Nucleus accumbens (tissue), 56 donors: Measurements from ENCODE around the gene EN2.

Experiments used
- DNase-seq, 56 donors: peaks; one replicate each; lab custom pipeline; 2025; lab: John Stamatoyannopoulos, UW

Gene EN2

GRCh38 chr7:155458111-155458877, at the start of gene EN2:
Gene EN2 (plus strand): TSS chr7:155458129. CDS start chr7:155458378, 249 bp downstream.
- DNase-seq: peak in 1 of 56 donors; percentile 12

DNA sequence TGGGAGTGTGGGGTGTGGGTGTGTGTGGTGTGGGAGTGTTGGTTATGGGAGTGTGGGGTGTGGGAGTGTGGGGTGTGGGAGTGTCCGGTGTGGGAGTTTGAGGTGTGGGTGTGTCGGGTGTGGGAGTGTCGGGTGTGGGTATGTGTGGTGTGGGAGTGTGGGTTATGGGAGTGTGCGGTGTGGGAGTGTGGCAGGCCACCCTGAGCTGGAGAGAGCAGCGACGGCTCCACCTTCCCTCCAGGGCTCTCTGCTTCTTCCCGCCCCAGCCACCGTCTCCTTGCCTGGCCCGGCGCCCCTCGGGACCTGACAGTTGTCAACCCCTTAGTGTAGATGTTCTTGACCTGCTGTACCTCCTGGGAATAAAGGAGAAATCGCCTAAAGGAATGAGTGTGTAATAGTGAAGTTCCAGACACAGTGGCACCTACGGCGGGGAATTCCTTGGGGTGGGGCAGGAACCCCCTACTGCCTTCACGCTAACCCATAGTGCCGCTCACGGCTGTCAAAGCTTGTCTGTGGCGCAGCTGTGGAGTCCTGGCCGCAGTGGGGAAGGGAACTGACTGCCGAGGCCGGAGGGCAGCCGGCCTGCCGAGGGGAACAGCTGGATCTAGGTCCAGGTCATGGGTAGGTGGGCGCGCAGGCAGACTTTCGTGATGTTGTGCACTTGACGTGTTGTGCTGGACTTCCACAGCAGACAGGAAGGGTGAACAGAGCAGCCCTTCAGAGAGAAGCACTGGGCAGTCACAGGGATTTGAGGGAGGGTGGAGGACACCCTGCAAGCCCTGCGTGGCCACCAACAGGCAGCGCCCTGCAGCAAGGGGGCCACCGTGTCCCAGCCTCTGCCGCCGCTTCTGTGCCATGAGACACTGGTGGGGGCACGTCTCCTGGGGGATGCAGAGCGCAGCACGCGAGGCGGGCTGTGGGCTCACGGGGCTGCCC, 49.0 kb upstream of the EN2 start:
- DNase-seq: no peak

- DNase-seq: no peak
Observed at GRCh38 chr7:155409980-155410379, 47.9 kb upstream of the EN2 start.

DNA sequence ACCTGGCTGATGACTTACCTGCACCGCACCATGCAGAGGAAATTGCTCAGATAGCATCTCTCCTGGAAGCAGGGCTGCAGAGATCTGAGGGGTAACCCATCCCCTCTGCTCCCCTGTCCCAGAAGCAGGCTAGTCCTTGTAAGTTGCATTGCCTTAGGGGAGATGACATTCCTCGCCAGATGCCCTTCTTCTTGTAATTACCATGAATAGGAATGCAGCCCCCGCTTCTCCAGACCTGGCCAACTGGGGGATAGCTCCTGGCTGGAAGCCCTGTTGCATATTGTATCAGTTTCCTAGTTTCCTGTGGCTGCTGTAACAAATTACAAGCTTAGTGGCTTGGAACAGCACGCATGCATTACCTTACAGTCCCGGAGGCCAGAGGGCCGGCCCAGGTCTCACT, 47.5 kb upstream of the EN2 start:
- DNase-seq: no peak

- no peak for DNase-seq
Observed at GRCh38 chr7:155411718-155412415, 46.1 kb upstream of the EN2 start.

DNA sequence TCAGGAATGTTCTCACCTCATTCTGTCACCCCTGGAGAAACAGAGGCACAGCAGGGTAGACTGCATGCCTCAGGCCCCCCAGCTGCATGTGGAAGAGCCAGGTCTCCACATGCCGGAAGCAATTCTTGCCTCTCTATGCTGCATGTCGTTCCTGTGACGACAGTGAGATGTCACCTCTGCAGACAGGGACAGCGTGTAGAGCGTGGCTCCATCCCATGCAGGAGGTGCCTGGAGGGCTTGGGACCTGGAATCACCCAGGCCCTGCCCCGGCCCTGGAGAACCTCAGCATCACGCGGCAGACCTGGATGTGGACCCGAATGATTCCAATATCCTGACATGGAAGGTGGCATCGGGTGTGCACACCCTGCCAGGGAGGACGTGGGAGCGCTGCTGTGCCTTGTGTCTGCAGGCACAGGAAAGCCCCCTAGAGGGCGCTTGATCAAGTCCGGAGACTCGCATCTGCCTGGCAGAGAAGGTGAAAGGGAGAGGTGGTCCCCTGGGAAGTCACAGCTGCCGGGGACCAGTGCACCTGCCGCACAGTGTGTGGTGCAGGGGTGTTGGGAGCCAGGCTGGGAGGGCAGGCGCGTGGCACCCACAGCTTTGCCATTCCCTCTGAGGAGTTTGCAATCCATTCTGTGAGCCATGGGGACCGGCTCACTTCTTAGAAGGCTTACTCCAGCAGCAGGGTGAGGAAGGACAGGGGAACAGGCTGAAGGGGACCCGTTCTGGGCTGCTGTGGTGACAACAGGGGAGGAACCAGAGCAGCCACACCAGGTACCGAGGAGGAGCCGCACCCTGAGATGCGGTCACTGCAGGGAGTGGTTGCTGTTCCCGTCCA, 45.3 kb upstream of the EN2 start:
- DNase-seq: peak in 39 of 56 donors; percentile 4 to 68 (median 26)

GRCh38 chr7:155414547-155415492, 43.1 kb upstream of the EN2 start:
- DNase-seq: no peak

DNA sequence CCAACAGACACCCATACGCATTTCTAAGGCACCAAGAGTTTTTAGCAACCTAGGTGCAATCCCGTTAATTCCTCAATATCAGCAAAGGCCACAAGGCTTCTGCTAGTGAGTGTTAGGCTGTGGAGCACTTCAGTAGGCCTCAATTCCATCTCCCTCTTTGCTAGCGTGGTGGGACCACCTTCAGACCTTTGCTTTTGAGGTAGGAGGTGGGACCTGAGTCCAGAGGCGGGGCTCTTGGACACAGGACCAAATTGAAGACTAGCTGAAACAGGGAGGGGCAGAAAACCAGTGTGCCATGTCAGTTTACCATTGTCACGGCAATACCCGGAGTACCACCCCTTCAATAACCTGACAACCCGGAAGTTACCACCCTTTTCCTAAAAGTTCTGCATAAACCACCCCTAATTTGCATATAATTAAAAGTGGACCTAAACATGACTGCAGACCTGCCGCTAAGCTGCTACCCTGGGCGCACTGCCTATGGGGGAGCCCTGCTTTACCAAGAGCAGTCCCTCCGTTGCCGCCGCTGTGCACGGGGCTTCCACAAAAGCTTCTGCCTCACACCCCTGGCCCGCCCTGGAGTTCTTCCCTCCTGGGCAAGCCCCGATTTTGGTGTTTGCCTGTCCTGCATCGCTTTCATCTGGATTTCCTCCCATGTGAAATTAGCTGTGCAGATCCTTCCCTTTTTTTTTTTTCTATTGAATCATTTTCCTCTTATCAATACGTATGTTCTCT, 41.1 kb upstream of the EN2 start:
- DNase-seq: no peak

GRCh38 chr7:155418304-155418703, 39.6 kb upstream of the EN2 start:
- DNase-seq: no peak

GRCh38 chr7:155418941-155419755, 38.8 kb upstream of the EN2 start:
- no peak for DNase-seq

- no peak for DNase-seq
Observed at GRCh38 chr7:155420116-155420515, 37.8 kb upstream of the EN2 start.

- DNase-seq: no peak
Observed at GRCh38 chr7:155422151-155422550, 35.8 kb upstream of the EN2 start.

DNA sequence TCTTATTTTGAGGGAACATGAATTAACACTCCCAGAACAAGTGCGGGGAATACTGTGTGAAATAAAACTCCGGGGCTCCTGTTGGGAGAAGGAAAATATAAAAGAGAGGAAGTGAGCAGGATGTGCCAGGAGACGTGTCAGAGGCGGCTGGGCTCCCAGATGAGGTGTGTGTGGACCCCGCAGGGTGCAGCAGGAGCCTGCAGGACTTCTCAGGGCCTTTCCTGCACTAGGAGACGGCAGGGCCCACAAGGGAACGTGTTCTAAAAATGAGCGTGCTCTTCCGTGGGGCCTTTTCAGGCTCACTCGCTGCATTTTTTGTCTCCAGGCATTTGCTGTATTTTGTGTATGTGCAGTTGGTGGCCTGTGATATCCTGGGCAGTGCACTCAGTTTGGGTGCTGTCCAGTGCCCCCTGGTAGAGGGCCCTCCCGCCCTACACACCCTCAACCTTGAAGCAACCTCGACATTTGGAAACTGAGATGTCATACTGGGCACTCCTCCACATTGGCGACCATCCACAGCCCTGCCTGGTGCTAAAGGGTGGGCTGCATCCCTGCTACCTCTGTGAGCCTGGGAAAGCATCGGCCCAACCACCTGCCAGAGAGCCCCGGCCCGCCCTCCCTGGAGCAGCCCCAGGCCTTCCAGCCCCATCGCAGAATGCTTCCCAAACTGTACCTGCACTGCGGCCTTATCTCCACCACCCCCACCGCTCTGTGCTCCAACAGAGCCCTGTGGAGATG, 35.2 kb upstream of the EN2 start:
- no peak for DNase-seq

DNA sequence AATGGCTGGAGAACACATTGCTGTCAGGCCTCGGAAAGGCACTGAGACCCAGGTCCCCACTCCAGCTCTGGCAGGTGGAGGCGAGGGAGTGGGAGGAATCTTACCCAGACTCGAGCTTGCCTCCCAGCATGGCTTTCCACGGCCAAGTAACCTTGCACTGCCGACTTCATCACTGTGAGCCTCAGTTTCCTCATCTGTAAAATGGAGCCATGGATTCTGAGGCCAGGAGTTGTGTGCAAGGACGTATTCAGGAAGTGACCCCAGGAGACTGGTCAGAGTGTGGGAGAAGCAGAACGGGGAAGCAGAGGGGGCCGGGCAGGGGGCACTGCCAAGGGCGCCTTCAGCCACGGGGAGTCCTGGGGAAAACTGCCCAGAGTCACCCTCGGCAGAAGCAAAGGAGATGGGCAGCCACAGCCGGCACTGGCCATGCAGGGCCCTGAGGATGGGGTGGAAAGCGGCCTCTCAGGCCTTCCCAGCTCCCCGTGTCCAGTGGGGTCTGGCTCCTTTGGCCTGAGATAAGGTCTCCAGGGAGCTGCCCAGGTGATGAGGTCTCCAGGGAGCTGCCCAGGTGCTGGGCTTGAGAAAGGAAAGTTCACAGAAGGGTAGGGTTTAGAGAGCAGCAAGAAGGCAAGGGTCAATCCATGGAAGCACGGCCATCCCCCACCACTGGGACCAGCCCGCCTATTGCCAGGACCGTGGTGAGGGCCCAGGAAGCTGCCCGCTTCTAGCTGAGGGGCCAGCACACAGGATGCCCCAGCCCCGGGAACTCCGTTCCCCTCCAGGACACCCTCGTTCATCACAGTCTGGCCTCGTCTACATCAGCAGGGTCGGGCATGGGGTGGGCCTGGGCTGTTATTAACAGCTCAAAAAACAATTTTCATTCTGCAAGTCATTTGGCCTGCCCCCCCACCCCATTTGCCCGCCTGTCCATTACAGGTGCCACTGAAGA, 34.3 kb upstream of the EN2 start:
- no peak for DNase-seq

GRCh38 chr7:155424301-155425010, 33.5 kb upstream of the EN2 start:
- no peak for DNase-seq
